MM.1S (cell line): ENCODE data around the gene LSM8.

Source experiments
- DNase-seq: peaks from one replicate; pipeline ENCODE4 v3.0.0-alpha.2; 2015
- H2AFZ ChIP-seq: fragments of 300-600 bp; sonication (generic); 2 replicates; pipeline ENCODE4 v1.6.0; 2016; ENCODE audit warnings: antibody characterized with exemption, low read length
- H3F3A ChIP-seq: fragments of 300-600 bp; sonication (generic); 2 replicates; pipeline ENCODE4 v1.6.1; 2016; ENCODE audit warnings: mild to moderate bottlenecking, antibody characterized with exemption, low read length, moderate library complexity, mixed read lengths; ENCODE audit not compliant: insufficient read depth
- H3K27ac ChIP-seq: fragments of 300-600 bp; sonication (generic); 2 replicates; pipeline ENCODE4 v1.5.1; 2016; ENCODE audit warnings: mild to moderate bottlenecking, low read length
- H3K27me3 ChIP-seq: fragments of 300-600 bp; sonication (generic); replicated peaks from 2 replicates; pipeline ENCODE4 v1.6.0; 2016; ENCODE audit warnings: low read length; ENCODE audit not compliant: insufficient read depth
- H3K36me3 ChIP-seq: fragments of 300-600 bp; sonication (generic); replicated peaks from 2 replicates; pipeline ENCODE4 v1.6.1; 2016; ENCODE audit warnings: mild to moderate bottlenecking, low read length, mixed read lengths; ENCODE audit not compliant: insufficient read depth
- H3K4me1 ChIP-seq: fragments of 300-600 bp; sonication (generic); 2 replicates; pipeline ENCODE4 v1.6.1; 2016; ENCODE audit warnings: low read length, mixed read lengths
- H3K4me2 ChIP-seq: fragments of 300-600 bp; sonication (generic); 2 replicates; pipeline ENCODE4 v1.6.0; 2016; ENCODE audit warnings: low read depth, low read length
- H3K4me3 ChIP-seq: fragments of 300-600 bp; sonication (generic); 2 replicates; pipeline ENCODE4 v1.5.1; 2016; ENCODE audit warnings: low read length, mixed read lengths
- H3K79me2 ChIP-seq: fragments of 300-600 bp; sonication (generic); 2 replicates; pipeline ENCODE4 v1.6.1; 2016; ENCODE audit warnings: mixed run types, low read length, mixed read lengths
- H3K9ac ChIP-seq: fragments of 300-600 bp; sonication (generic); 2 replicates; pipeline ENCODE4 v1.6.1; 2016; ENCODE audit warnings: low read length, mixed read lengths
- H3K9me2 ChIP-seq: fragments of 300-600 bp; sonication (generic); replicated peaks from 2 replicates; pipeline ENCODE4 v1.6.1; 2016; ENCODE audit warnings: mild to moderate bottlenecking, low read length, mixed read lengths; ENCODE audit not compliant: insufficient read depth
- H3K9me3 ChIP-seq: fragments of 300-600 bp; sonication (generic); replicated peaks from 2 replicates; pipeline ENCODE4 v1.6.1; 2016; ENCODE audit warnings: mild to moderate bottlenecking, low read length, mixed read lengths; ENCODE audit not compliant: insufficient read depth
- H4K20me1 ChIP-seq: fragments of 300-600 bp; sonication (generic); 2 replicates; pipeline ENCODE4 v1.6.1; 2016; ENCODE audit warnings: mild to moderate bottlenecking, low read length, moderate library complexity, mixed read lengths; ENCODE audit not compliant: insufficient read depth
- CTCF ChIP-seq: fragments of 300-600 bp; sonication (generic); IDR thresholded peaks from 2 replicates; pipeline ENCODE4 v1.5.1; 2016; ENCODE audit warnings: antibody characterized with exemption, low read length, mixed read lengths
- EZH2 ChIP-seq: fragments of 300-600 bp; sonication (generic); optimal IDR thresholded peaks from 2 replicates; pipeline ENCODE3; 2017; ENCODE audit warnings: low read depth, mild to moderate bottlenecking, antibody characterized with exemption, low read length, mixed read lengths
- EZH2phosphoT487 ChIP-seq: fragments of 300-600 bp; sonication (generic); IDR thresholded peaks from 2 replicates; pipeline ENCODE4 v1.6.1; 2018; ENCODE audit warnings: antibody characterized with exemption, low read length

Gene LSM8

GRCh38 chr7:118182593-118183427 lies 1.2 kb upstream of the LSM8 start:
- no peak for TF ChIP-seq CTCF
- Histone ChIP-seq H3K27ac (peak overlapping the region; percentile 87; the same call in 1 of the 2 replicates), H3K27me3 (no peaks in the 10 kb centered on the region), H3K36me3 (peaks cover 10% of the 10 kb centered on the region; the same call in 1 of the 2 replicates), H3K9ac (peak overlapping the region; percentile 93), H3K4me1 (peaks cover 15% of the 10 kb centered on the region), H3K4me2 (peak overlapping the region; percentile 91), H4K20me1 (no peaks in the 10 kb centered on the region), H3K79me2 (peaks cover 52% of the 10 kb centered on the region), H3K9me3 (no peaks in the 10 kb centered on the region), H2AFZ (peak overlapping the region; percentile 82), H3K4me3 (peak overlapping the region; percentile 92), H3K9me2 (no peaks in the 10 kb centered on the region), H3F3A (peaks cover 5% of the 10 kb centered on the region; the same call in 1 of the 2 replicates)
- no peak for DNase-seq

- Histone ChIP-seq H3K9ac (peak overlapping the region; percentile 93), H3K36me3 (peaks cover 16% of the 10 kb centered on the region), H3K4me3 (peak overlapping the region; percentile 92), H2AFZ (peak overlapping the region; percentile 82), H3K79me2 (peaks cover 58% of the 10 kb centered on the region), H3F3A (peaks cover 5% of the 10 kb centered on the region; the same call in 1 of the 2 replicates), H3K27ac (peak overlapping the region; percentile 87), H3K27me3 (no peaks in the 10 kb centered on the region), H3K9me3 (no peaks in the 10 kb centered on the region), H3K9me2 (no peaks in the 10 kb centered on the region), H3K4me2 (peak overlapping the region; percentile 91), H4K20me1 (no peaks in the 10 kb centered on the region), H3K4me1 (peaks cover 15% of the 10 kb centered on the region)
- peak; percentile 40 for DNase-seq
- TF ChIP-seq EZH2phosphoT487 = no peak
- no peak for TF ChIP-seq CTCF
- no peak for TF ChIP-seq EZH2
These were observed 557 bp upstream of the LSM8 start for GRCh38 chr7:118183428-118183785.

- Histone ChIP-seq H3K79me2 (peaks cover 62% of the 10 kb centered on the region), H3K27ac (peak overlapping the region; percentile 87)
- DNase-seq = peak; percentile 29
These were observed 589 bp downstream of the LSM8 start for GRCh38 chr7:118184565-118184940.

More at GRCh38 chr7:118184565-118184940, 589 bp downstream of the LSM8 start:
- Histone ChIP-seq H3K4me1 (peaks cover 15% of the 10 kb centered on the region), H2AFZ (peak overlapping the region; percentile 66), H3F3A (peaks cover 5% of the 10 kb centered on the region; the same call in 1 of the 2 replicates), H3K4me2 (peak overlapping the region; percentile 88), H3K9me2 (no peaks in the 10 kb centered on the region), H4K20me1 (no peaks in the 10 kb centered on the region), H3K9me3 (no peaks in the 10 kb centered on the region), H3K36me3 (peaks cover 17% of the 10 kb centered on the region), H3K27me3 (no peaks in the 10 kb centered on the region), H3K4me3 (peak overlapping the region; percentile 92), H3K9ac (peak overlapping the region; percentile 93)
- TF ChIP-seq EZH2phosphoT487 (no peak), CTCF (0 out of 2 replicates have a peak, but pooled peaks have one; percentile 6)
